H9 (cell line): ENCODE results near the gene MAP3K10. TPM values are rescaled to one million over a fixed set of nuclear protein-coding genes. Genes with fewer than 3 reads are reported as not detected.
A peak's percentile ranks its signal among the peaks of the same experiment; 100 is the strongest.

ENCODE experiments used
- DNase-seq: peaks from one replicate; pipeline ENCODE4 v3.0.0-alpha.2; 2017
- H2AFZ ChIP-seq: one replicate; pipeline ENCODE4 v1.6.1; 2013; ENCODE audit warnings: mild to moderate bottlenecking, low read length, control low read depth, moderate library complexity
- H2AK5ac ChIP-seq: 2 replicates; pipeline ENCODE4 v1.6.1; 2013; ENCODE audit warnings: low read length, control low read depth, mixed read lengths; ENCODE audit not compliant: insufficient read length
- H2BK120ac ChIP-seq: one replicate; pipeline ENCODE4 v1.6.1; 2013; ENCODE audit warnings: low read depth, mild to moderate bottlenecking, low read length, control low read depth, inconsistent platforms; ENCODE audit not compliant: poor library complexity, severe bottlenecking
- H2BK12ac ChIP-seq: 2 replicates; pipeline ENCODE4 v1.6.1; 2013; ENCODE audit warnings: low read length, control low read depth, mixed read lengths, low read depth; ENCODE audit not compliant: insufficient read length
- H2BK15ac ChIP-seq: 2 replicates; pipeline ENCODE4 v1.6.1; 2013; ENCODE audit warnings: low read depth, low read length, control low read depth
- H2BK20ac ChIP-seq: one replicate; pipeline ENCODE4 v1.6.1; 2013; ENCODE audit warnings: low read depth, mild to moderate bottlenecking, low read length, control low read depth, inconsistent platforms; ENCODE audit not compliant: poor library complexity, severe bottlenecking
- H2BK5ac ChIP-seq: 2 replicates; pipeline ENCODE4 v1.6.1; 2013; ENCODE audit warnings: low read length, control low read depth, mixed read lengths; ENCODE audit not compliant: insufficient read length
- H3K14ac ChIP-seq: 2 replicates; pipeline ENCODE4 v1.6.1; 2013; ENCODE audit warnings: low read length, control low read depth; ENCODE audit not compliant: insufficient read depth
- H3K18ac ChIP-seq: 2 replicates; pipeline ENCODE4 v1.6.1; 2013; ENCODE audit warnings: low read depth, mild to moderate bottlenecking, mixed read lengths, low read length, control low read depth; ENCODE audit not compliant: insufficient read length
- H3K23ac ChIP-seq: 2 replicates; pipeline ENCODE4 v1.6.1; 2013; ENCODE audit warnings: low read length, control low read depth, mixed read lengths, low read depth; ENCODE audit not compliant: insufficient read length
- H3K23me2 ChIP-seq: 2 replicates; pipeline ENCODE4 v1.6.1; 2013; ENCODE audit warnings: low read depth, mild to moderate bottlenecking, mixed read lengths, low read length, control low read depth; ENCODE audit not compliant: insufficient read length, poor library complexity, severe bottlenecking
- H3K27ac ChIP-seq: 2 replicates; pipeline ENCODE4 v1.5.1; 2013; ENCODE audit warnings: low read length, control low read depth, mixed read lengths, low read depth; ENCODE audit not compliant: insufficient read length
- H3K27me3 ChIP-seq: 2 replicates; pipeline ENCODE4 v1.6.1; 2013; ENCODE audit warnings: low read length, control low read depth, inconsistent platforms; ENCODE audit not compliant: insufficient read depth
- H3K4ac ChIP-seq: 2 replicates; pipeline ENCODE4 v1.6.1; 2013; ENCODE audit warnings: low read depth, mild to moderate bottlenecking, control low read depth, inconsistent platforms, low read length, moderate library complexity
- H3K4me1 ChIP-seq: 2 replicates; pipeline ENCODE4 v1.6.1; 2013; ENCODE audit warnings: low read length, control low read depth, inconsistent platforms; ENCODE audit not compliant: insufficient read depth
- H3K4me2 ChIP-seq: 2 replicates; pipeline ENCODE4 v1.6.1; 2013; ENCODE audit warnings: low read length, control low read depth, mixed read lengths; ENCODE audit not compliant: insufficient read length, insufficient read depth
- H3K56ac ChIP-seq: 2 replicates; pipeline ENCODE4 v1.6.1; 2013; ENCODE audit warnings: low read depth, mild to moderate bottlenecking, mixed read lengths, low read length, control low read depth; ENCODE audit not compliant: insufficient read length
- H3K79me1 ChIP-seq: 2 replicates; pipeline ENCODE4 v1.6.1; 2013; ENCODE audit warnings: low read depth, mild to moderate bottlenecking, moderate library complexity, low read length, control low read depth, inconsistent platforms; ENCODE audit not compliant: insufficient read depth, poor library complexity, severe bottlenecking
- H3K79me2 ChIP-seq: 2 replicates; pipeline ENCODE4 v1.6.1; 2013; ENCODE audit warnings: low read length, control low read depth, inconsistent platforms; ENCODE audit not compliant: insufficient read depth
- H3K9ac ChIP-seq: 2 replicates; pipeline ENCODE4 v1.6.1; 2013; ENCODE audit warnings: low read length, control low read depth, mixed read lengths; ENCODE audit not compliant: insufficient read length; ENCODE audit errors: extremely low read depth
- H3K9me3 ChIP-seq: one replicate; pipeline ENCODE4 v1.6.1; 2013; ENCODE audit warnings: low read depth, low read length, inconsistent platforms; ENCODE audit not compliant: control insufficient read depth
- H3T11ph ChIP-seq: one replicate; pipeline ENCODE4 v1.6.1; 2013; ENCODE audit warnings: mild to moderate bottlenecking, low read length, control low read depth, inconsistent platforms
- H4K20me1 ChIP-seq: one replicate; pipeline ENCODE4 v1.6.1; 2013; ENCODE audit not compliant: control insufficient read depth, insufficient read length, insufficient read depth
- H4K5ac ChIP-seq: 2 replicates; pipeline ENCODE4 v1.6.1; 2013; ENCODE audit warnings: low read depth, mild to moderate bottlenecking, mixed read lengths, low read length, control low read depth; ENCODE audit not compliant: insufficient read length
- H4K8ac ChIP-seq: replicated peaks from 2 replicates; pipeline ENCODE4 v1.6.1; 2013; ENCODE audit warnings: low read length, control low read depth, mixed read lengths, low read depth; ENCODE audit not compliant: insufficient read length
- H4K91ac ChIP-seq: 2 replicates; pipeline ENCODE4 v1.6.1; 2013; ENCODE audit warnings: low read depth, mild to moderate bottlenecking, moderate library complexity, mixed read lengths, low read length, control low read depth; ENCODE audit not compliant: insufficient read length
- H3K27ac Mint-ChIP-seq, 3 experiments: 2 replicates in 2 of 3; 3 replicates in 1 of 3; pipeline ENCODE4 v1.8.0; 2020 to 2021; ENCODE audit warnings: mixed read lengths in 3 of 3, mild to moderate bottlenecking in 1 of 3, moderate library complexity in 1 of 3
- H3K27me3 Mint-ChIP-seq: 2 replicates; pipeline ENCODE4 v1.8.0; 2021; ENCODE audit warnings: low read depth, mild to moderate bottlenecking, moderate library complexity, mixed read lengths
- H3K36me3 Mint-ChIP-seq, 3 experiments: 2 replicates in 2 of 3; 3 replicates in 1 of 3; pipeline ENCODE4 v1.8.0; 2020 to 2021; ENCODE audit warnings: low read depth in 3 of 3, mixed read lengths in 3 of 3; ENCODE audit not compliant: insufficient read depth in 1 of 3
- H3K4me1 Mint-ChIP-seq, 2 experiments: 2 replicates each; pipeline ENCODE4 v1.8.0; 2020; ENCODE audit warnings: mixed read lengths in 2 of 2
- H3K4me3 Mint-ChIP-seq, 2 experiments: 2 replicates in 1 of 2; 3 replicates in 1 of 2; pipeline ENCODE4 v1.8.0; 2020 to 2021; ENCODE audit warnings: mild to moderate bottlenecking in 2 of 2, mixed read lengths in 2 of 2, moderate library complexity in 1 of 2
- H3K9me3 Mint-ChIP-seq, 2 experiments: 2 replicates in 1 of 2; 3 replicates in 1 of 2; pipeline ENCODE4 v1.8.0; 2020; ENCODE audit warnings: mild to moderate bottlenecking in 2 of 2, mixed read lengths in 2 of 2, moderate library complexity in 1 of 2
- CTCF ChIP-seq: fragments of 200-600 bp; sonication (generic); conservative IDR thresholded peaks from 3 replicates; pipeline ENCODE4 v1.8.0; 2021; ENCODE audit warnings: antibody characterized with exemption, mild to moderate bottlenecking
- WGBS: extraction: QIAGEN DNeasy Blood & Tissue Kit; methylation state at CpG from one replicate; pipeline ENCODE4 v1.1.7; 2013; ENCODE audit warnings: missing lambda C conversion rate, low lambda C conversion rate, mixed read lengths; ENCODE audit not compliant: insufficient read length; ENCODE audit errors: extremely low coverage; 5-methylcytosine and 5-hydroxymethylcytosine counted together
- total RNA-seq: library from RNA; stranded (reverse); gene quantifications from 2 replicates; pipeline ENCODE4 v1.2.1, GENCODE V29; 2021

Gene MAP3K10
- total RNA-seq, 1 experiment from 2014 or later = 19.0 TPM

- H3K4me1 Mint-ChIP-seq = no peaks in the 10 kb centered on the region
- Histone ChIP-seq H3K27ac (no peak overlapping the region), H3K23me2 (no peaks in the 10 kb centered on the region), H3K4ac (no peak overlapping the region), H2BK20ac (no peak overlapping the region), H2AK5ac (no peak overlapping the region), H3K27me3 (no peaks in the 10 kb centered on the region), H2BK15ac (no peak overlapping the region), H3K79me2 (no peaks in the 10 kb centered on the region), H3K79me1 (no peaks in the 10 kb centered on the region), H4K91ac (no peak overlapping the region), H3K18ac (no peak overlapping the region), H3K14ac (no peak overlapping the region), H3K9ac (no peak overlapping the region), H3K4me2 (no peak overlapping the region), H3K56ac (no peak overlapping the region), H4K8ac (no peak overlapping the region), H3K9me3 (no peaks in the 10 kb centered on the region), H4K5ac (no peak overlapping the region), H3K4me1 (no peaks in the 10 kb centered on the region), H3K23ac (no peak overlapping the region), H2AFZ (no peak overlapping the region), H2BK5ac (no peak overlapping the region), H2BK120ac (no peak overlapping the region), H4K20me1 (no peaks in the 10 kb centered on the region), H3T11ph (no peak overlapping the region), H2BK12ac (no peak overlapping the region)
- peaks cover 7 to 10% of the 10 kb centered on the region in 2 experiments; a peak in 4 of 5 replicates for H3K9me3 Mint-ChIP-seq
- WGBS = no CpG with 5 or more reads among the region's 5 CpGs
- no peak overlapping the region for H3K4me3 Mint-ChIP-seq
- 0 out of 7 replicates have a peak overlapping the region, but pooled peaks of 1 of the 3 experiments have one; percentile 40 for H3K27ac Mint-ChIP-seq
- TF ChIP-seq CTCF = no peak
- H3K27me3 Mint-ChIP-seq = peaks cover 2% of the 10 kb centered on the region; the same call in 1 of the 2 replicates
- DNase-seq = no peak
- no peaks in the 10 kb centered on the region for H3K36me3 Mint-ChIP-seq
These were observed 47.6 kb upstream of the MAP3K10 start for GRCh38 chr19:40143612-40144011.
